SK-N-SH treated with all-trans-retinoic acid at 6 μM for 48 hours (cell line): Measurements from ENCODE around the gene DPT.

Experiments
- ARNTL ChIP-seq: fragments of 450-650 bp; formaldehyde crosslinking; IDR thresholded peaks from 2 replicates; pipeline ENCODE4 v1.5.0; 2020; ENCODE audit warnings: low read depth, mild to moderate bottlenecking, moderate library complexity, borderline replicate concordance
- BACH2 ChIP-seq: fragments of 250-450 bp; sonication (Bioruptor Pico); IDR thresholded peaks from 2 replicates; pipeline ENCODE4 v1.9.0; 2021; ENCODE audit warnings: mild to moderate bottlenecking, borderline replicate concordance
- ESRRG ChIP-seq: fragments of 250-450 bp; sonication (Bioruptor Pico); IDR thresholded peaks from 2 replicates; pipeline ENCODE4 v1.6.1; 2021; ENCODE audit warnings: mild to moderate bottlenecking
- ISL1 ChIP-seq: fragments of 250-450 bp; sonication (Bioruptor Pico); IDR thresholded peaks from 2 replicates; pipeline ENCODE4 v2.1.2; 2022; ENCODE audit warnings: mild to moderate bottlenecking, moderate library complexity
- PPARA ChIP-seq: fragments of 250-450 bp; sonication (Bioruptor Pico); IDR thresholded peaks from 2 replicates; pipeline ENCODE4 v1.5.0; 2020; ENCODE audit warnings: mild to moderate bottlenecking, borderline replicate concordance
- TCF4 ChIP-seq: fragments of 250-450 bp; sonication (Bioruptor Pico); IDR thresholded peaks from 2 replicates; pipeline ENCODE4 v1.8.0; 2021; ENCODE audit warnings: mild to moderate bottlenecking, moderate library complexity, borderline replicate concordance
- TOX ChIP-seq: fragments of 250-450 bp; sonication (Bioruptor Pico); IDR thresholded peaks from 2 replicates; pipeline ENCODE4 v1.8.0; 2021; ENCODE audit warnings: mild to moderate bottlenecking, moderate library complexity, borderline replicate concordance
- ZFP3 ChIP-seq: fragments of 250-450 bp; sonication (Bioruptor Pico); IDR thresholded peaks from 2 replicates; pipeline ENCODE4 v1.5.0; 2020; ENCODE audit warnings: mild to moderate bottlenecking, moderate library complexity
- ZFP30 ChIP-seq: fragments of 450-650 bp; formaldehyde crosslinking; IDR thresholded peaks from 2 replicates; pipeline ENCODE4 v1.5.0; 2022; ENCODE audit warnings: mild to moderate bottlenecking, moderate library complexity
- ZNF70 ChIP-seq: fragments of 450-650 bp; formaldehyde crosslinking; IDR thresholded peaks from 2 replicates; pipeline ENCODE4 v1.5.0; 2020; ENCODE audit warnings: mild to moderate bottlenecking, moderate library complexity
- ZNF8 ChIP-seq: fragments of 450-650 bp; formaldehyde crosslinking; IDR thresholded peaks from 2 replicates; pipeline ENCODE4 v1.5.0; 2020; ENCODE audit warnings: mild to moderate bottlenecking, moderate library complexity
- TF ChIP-seq, protein P1 (sequence below): fragments of 250-450 bp; sonication (Bioruptor Pico); IDR thresholded peaks from 2 replicates; pipeline ENCODE4 v1.5.1; 2020; ENCODE audit warnings: low read depth, mild to moderate bottlenecking, moderate library complexity
- TF ChIP-seq, protein P2 (sequence below): fragments of 250-450 bp; sonication (Bioruptor Pico); IDR thresholded peaks from 2 replicates; pipeline ENCODE4 v1.8.0; 2021; ENCODE audit warnings: low read depth, mild to moderate bottlenecking, moderate library complexity, borderline replicate concordance

DNA sequence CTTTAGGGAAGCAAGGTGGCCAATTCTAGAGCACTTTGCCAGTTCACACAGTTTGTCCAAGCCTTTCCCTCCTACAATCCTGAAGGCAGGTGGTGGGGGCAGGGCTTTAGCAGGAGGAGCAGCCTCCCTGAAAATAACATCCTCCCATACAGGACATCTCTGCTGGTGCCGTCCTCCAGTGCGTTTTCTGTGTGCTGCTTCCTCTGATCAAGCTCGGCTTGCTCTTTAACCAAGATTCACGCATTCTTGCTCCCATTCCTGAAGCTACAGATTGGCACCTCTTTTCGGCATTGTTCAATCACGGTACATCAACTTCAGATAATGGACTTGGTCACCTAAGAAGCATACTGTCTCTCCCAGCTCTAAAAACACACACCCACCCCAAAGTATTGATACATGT lies 7.5 kb upstream of the DPT start:
- TF ChIP-seq ESRRG (CRISPR knock-in tag) (no peak), ARNTL (CRISPR knock-in tag) (no peak), BACH2 (no peak), PPARA (CRISPR knock-in tag) (no peak), TCF4 (CRISPR knock-in tag) (no peak), ZFP3 (no peak), ISL1 (no peak), ZNF70 (no peak), TOX (CRISPR knock-in tag) (no peak), ZFP30 (CRISPR knock-in tag) (no peak), ZNF8 (CRISPR knock-in tag) (no peak)
- TF ChIP-seq, protein P1, sequence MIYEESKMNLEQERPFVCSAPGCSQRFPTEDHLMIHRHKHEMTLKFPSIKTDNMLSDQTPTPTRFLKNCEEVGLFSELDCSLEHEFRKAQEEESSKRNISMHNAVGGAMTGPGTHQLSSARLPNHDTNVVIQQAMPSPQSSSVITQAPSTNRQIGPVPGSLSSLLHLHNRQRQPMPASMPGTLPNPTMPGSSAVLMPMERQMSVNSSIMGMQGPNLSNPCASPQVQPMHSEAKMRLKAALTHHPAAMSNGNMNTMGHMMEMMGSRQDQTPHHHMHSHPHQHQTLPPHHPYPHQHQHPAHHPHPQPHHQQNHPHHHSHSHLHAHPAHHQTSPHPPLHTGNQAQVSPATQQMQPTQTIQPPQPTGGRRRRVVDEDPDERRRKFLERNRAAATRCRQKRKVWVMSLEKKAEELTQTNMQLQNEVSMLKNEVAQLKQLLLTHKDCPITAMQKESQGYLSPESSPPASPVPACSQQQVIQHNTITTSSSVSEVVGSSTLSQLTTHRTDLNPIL (CRISPR knock-in tag): no peak
- TF ChIP-seq, protein P2, sequence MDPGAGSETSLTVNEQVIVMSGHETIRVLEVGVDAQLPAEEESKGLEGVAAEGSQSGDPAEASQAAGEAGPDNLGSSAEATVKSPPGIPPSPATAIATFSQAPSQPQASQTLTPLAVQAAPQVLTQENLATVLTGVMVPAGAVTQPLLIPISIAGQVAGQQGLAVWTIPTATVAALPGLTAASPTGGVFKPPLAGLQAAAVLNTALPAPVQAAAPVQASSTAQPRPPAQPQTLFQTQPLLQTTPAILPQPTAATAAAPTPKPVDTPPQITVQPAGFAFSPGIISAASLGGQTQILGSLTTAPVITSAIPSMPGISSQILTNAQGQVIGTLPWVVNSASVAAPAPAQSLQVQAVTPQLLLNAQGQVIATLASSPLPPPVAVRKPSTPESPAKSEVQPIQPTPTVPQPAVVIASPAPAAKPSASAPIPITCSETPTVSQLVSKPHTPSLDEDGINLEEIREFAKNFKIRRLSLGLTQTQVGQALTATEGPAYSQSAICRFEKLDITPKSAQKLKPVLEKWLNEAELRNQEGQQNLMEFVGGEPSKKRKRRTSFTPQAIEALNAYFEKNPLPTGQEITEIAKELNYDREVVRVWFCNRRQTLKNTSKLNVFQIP: no peak
